HL-60/S4 (cell line): ENCODE data around the gene MIP.
"Not testable (repeated sequence)": the region's sequence is repeated elsewhere in the genome, so short reads cannot be mapped to it uniquely, and the experiment has no call there.

Experiments used
- in situ Hi-C: fragments of 300-500 bp; cut with MboI; formaldehyde crosslinking; loops from 2 replicates; pipeline ENCODE4 v1.14.3; 2022; ENCODE audit warnings: low sequenced_read_pairs

The MIP gene

DNA sequence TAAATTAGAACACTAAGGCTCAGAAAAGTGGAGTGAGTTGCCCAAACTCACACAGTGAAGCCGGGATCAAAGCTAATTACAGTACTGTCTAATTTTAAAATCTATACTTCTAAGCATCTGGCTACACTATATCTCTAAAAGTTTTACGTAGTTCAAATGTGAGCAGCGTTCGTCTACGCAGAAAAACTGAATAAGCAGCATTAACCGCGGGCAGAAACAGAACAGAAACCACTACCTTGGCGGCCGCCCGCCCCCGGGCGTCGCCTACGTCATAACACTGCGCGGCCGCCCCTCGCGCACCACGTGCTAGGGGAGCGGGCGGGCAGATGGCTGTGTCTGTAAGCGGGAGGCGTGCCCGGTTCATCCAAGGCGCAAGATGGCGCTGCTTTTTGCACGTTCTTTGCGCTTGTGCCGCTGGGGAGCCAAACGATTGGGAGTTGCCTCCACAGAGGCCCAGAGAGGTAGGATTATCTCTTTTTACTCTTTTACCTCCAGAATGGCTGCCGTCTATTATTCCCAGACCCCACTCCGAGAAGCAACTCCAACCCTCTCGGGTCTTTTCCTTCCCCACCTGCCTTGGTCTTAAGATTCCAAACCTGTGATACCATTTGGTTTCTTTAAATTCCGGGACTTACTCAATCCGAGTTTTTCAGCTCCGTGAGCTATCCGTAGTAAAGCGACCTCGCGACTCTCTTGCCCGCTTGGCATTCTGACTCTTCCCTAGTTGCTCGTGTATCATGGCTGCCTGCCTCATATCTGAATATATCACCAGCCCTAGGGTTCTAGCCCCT, 14.0 kb upstream of the MIP start, which contains the start of gene SPRYD4:
TSS of gene SPRYD4 (plus strand) at position 363 of the 791 bp plus-strand sequence. CDS start at position 377, 14 bp downstream.
- in situ Hi-C loops: loop anchor here (10.0 kb wide), 2 partner anchors 274 to 344 kb away; partner anchors contain the start of gene ESYT1

GRCh38 chr12:56462565-56462964, 8.1 kb upstream of the MIP start:
- in situ Hi-C loops: loop anchor here (10.0 kb wide), 2 partner anchors 268 to 338 kb away; partner anchors contain the start of gene ESYT1

- in situ Hi-C loops: loop anchor here (10.0 kb wide), 2 partner anchors 267 to 337 kb away; partner anchors contain the start of gene ESYT1
Measured at GRCh38 chr12:56461235-56462159, 7.0 kb upstream of the MIP start.

DNA sequence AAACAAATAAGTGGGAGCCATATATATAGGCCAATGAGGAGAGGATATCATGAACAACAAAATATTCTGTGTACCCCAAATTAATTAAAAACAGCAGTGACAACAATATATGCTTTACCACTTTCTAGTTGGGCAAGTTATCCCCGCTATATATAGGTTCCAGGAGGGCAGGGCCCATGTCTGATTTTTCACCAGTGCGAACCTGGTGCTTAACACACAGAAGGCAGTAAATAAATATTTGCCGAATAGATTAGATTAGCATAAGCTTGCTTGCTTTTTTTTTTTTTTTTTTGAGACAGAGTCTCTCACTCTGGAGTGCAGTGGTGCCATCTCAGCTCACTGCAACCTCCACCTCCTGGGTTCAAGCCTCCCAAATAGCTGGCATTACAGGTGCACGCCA, 3.4 kb upstream of the MIP start:
- in situ Hi-C loops: no loop called here

- in situ Hi-C loops: no loop called here
Measured at GRCh38 chr12:56451147-56451546, 3.3 kb downstream of the MIP start.

GRCh38 chr12:56450241-56450640, 4.2 kb downstream of the MIP start:
- in situ Hi-C loops: no loop called here

DNA sequence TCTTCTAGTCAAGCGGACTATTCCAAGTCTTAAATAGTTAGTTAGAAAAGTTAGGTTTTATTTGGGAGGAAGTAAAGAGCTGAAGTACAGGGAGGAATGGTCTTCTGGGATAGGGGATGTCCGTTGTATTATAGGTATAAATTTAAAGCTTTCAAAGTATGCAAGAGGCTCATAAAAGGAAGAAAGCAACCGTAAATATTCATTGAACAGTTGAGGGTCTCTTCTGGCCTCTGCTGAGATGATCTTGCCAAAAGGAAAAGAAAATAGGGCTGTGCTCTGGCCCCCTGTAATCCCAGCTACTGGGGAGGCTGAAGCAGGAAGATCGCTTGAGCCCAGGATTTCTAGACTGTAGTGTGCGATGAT, 4.9 kb downstream of the MIP start:
- in situ Hi-C loops: no loop called here

- in situ Hi-C loops: no loop called here
Measured at GRCh38 chr12:56448860-56449621, 5.4 kb downstream of the MIP start, which contains the start of gene TIMELESS. Gene TIMELESS (minus strand): TSS chr12:56449426. CDS start chr12:56434170, 15,256 bp downstream.

- in situ Hi-C loops: not testable (repeated sequence)
Measured at GRCh38 chr12:56443208-56443607, 11.2 kb downstream of the MIP start.

DNA sequence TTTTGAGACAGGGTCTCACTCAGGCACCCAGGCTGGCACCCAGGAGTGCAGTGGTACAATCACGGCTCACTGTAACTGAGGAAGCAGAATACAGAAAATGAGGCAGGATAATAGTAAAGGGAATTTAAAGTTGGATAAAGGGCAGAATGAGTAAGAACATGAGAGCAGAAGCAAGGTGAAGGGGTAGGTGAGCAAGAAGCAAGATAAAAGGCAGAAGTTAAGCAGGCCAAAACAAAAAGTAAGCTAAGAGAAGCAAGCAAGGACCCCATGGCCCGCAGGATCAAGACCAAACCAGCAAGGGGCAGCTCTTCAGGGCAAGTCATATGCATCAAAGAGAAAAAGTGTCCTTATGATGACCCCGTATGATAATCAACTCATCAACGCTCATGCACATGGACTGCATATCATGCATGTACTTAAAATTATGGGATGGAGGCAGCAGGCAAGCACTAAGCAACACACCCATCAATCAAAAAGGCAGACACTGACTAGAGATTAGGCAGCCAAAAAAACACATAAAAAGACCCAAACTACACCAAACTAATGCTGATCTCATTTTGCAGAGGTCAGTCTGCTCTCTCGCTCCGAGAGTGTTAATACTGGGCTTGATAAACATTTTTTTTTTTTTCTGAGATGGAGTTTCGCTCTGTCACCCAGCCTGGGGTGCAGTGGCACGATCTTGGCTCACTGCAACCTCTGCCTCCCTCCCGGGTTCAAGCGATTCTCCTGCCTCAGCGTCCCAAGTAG, 16.9 kb downstream of the MIP start:
- in situ Hi-C loops: no loop called here

DNA sequence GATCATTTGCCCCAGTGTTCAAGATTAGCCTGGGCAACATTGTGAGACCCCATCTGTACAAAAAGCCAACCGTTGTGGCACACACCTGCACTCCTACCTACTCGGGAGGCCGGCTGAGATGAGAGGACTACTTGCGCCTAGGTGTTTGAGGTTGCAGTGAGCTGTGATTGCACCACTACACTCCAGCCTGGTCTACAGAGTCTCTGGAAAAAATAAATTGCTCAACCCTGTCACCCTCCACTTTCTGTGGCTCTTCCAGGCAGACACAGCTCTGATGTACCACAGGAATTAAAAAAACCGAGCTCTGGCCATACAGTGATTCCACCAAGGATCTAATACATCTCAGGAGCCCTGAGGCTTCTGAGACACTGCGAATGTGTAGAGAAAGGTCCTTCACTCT, 19.6 kb downstream of the MIP start:
- in situ Hi-C loops: no loop called here

DNA sequence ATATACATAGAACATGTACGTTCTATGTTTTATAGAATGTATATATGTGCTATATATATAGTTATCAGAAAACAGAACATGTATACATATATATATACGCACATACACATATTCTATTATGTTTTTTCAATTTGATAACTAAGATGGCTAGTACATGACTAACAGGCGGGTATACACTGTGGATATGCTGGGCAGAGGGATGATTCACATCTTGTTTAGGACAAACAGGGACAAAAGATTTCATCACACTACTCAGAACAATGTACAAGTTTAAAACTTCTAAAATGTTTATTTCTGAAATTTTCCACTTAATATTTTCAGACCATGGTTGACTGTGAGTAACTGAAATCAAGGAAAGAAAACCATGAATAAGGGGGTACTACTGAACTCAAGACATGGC, 22.6 kb downstream of the MIP start:
- in situ Hi-C loops: no loop called here

GRCh38 chr12:56431288-56431687, 23.2 kb downstream of the MIP start:
- in situ Hi-C loops: no loop called here

GRCh38 chr12:56425940-56426438, 28.5 kb downstream of the MIP start:
- in situ Hi-C loops: no loop called here

DNA sequence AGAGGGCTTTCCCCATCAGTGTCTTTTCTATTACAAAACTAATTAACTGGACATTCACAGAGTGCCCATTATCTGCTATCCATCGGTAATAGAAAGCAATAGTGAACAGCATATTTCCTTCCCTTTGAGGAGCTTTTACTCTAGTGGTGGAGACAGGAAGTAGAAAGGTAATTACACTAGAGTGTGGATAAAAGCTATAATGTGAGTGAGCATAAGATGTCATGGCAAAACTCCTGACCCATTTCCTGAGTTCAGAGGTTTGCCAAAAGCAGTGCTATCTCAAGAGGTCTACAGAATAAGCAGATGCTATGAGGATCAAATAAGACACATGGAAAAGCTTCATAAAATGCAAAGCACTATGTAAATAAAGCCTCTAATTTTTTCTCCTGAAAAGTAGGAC, 29.3 kb downstream of the MIP start:
- in situ Hi-C loops: no loop called here

DNA sequence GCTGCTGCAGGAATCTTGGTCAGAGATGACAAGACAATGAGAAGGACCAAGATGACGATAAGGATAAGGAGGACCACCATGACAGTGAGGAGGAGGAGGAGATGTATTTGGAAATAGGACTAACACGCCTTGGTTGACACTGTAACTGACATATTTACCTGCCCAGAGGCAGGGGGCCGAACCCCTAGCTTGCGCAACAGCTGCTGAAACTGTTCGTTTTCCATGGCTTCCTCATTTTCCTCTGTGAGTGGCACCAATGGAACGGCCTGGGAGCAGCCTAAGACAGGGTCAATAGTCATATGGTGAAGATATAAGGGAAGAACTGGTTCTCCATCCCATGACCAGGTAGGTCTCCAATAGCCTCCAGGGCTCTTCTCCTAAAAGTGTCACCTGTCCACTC, 34.0 kb downstream of the MIP start:
- in situ Hi-C loops: no loop called here

DNA sequence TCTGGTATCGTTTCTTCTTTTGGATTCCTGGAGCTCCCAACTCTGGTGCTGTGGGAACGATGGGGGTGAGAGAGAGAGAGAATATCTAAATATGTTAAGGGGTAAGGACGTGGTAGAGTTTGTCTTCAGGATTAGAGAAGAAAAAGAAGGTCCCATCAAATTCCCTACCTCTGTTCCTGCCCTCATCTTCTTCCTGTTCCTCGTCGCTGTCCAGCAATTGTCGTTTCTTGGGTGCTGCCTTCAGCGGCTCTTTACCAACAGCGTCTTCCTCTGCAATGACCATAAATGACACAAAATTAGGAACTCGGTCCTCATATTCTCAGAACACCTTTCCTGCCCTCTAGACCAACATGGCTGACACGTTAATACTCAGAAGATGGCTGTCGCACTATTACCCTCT, 36.7 kb downstream of the MIP start:
- in situ Hi-C loops: no loop called here

- in situ Hi-C loops: no loop called here
Measured at GRCh38 chr12:56414401-56414800, 40.1 kb downstream of the MIP start.

GRCh38 chr12:56413392-56413791, 41.1 kb downstream of the MIP start:
- in situ Hi-C loops: no loop called here
